Smooth muscle cell (in vitro differentiated cells): Measurements from ENCODE around the gene MUC13. TPM values are rescaled to one million over a fixed set of nuclear protein-coding genes. Genes with fewer than 3 reads are reported as not detected.

Experiments
- DNase-seq: peaks from one replicate; lab custom pipeline; 2025; ENCODE audit not compliant: unreplicated experiment; lab: John Stamatoyannopoulos, UW
- H2AFZ ChIP-seq: fragments of 200-600 bp; sonication (generic); 2 replicates; pipeline ENCODE4 v1.6.0; 2016; ENCODE audit warnings: antibody characterized with exemption, low read depth, mild to moderate bottlenecking
- H3F3A ChIP-seq: fragments of 200-600 bp; sonication (generic); 2 replicates; pipeline ENCODE4 v1.6.0; 2017; ENCODE audit warnings: antibody characterized with exemption, low read depth
- H3K27ac ChIP-seq: fragments of 200-600 bp; sonication (generic); 2 replicates; pipeline ENCODE4 v1.5.1; 2016; ENCODE audit warnings: low read depth, mild to moderate bottlenecking
- H3K27me3 ChIP-seq: fragments of 200-600 bp; sonication (generic); 2 replicates; pipeline ENCODE4 v1.6.1; 2016; ENCODE audit warnings: low read depth, mild to moderate bottlenecking
- H3K36me3 ChIP-seq: fragments of 200-600 bp; sonication (generic); 2 replicates; pipeline ENCODE4 v1.5.1; 2016; ENCODE audit warnings: low read depth
- H3K4me1 ChIP-seq: fragments of 200-600 bp; sonication (generic); 2 replicates; pipeline ENCODE4 v1.5.1; 2016; ENCODE audit warnings: low read depth
- H3K4me2 ChIP-seq: fragments of 200-600 bp; sonication (generic); 2 replicates; pipeline ENCODE4 v1.6.0; 2016; ENCODE audit warnings: mild to moderate bottlenecking
- H3K4me3 ChIP-seq: fragments of 200-600 bp; sonication (generic); 2 replicates; pipeline ENCODE4 v1.5.1; 2016; ENCODE audit warnings: mild to moderate bottlenecking
- H3K79me2 ChIP-seq: fragments of 200-600 bp; sonication (generic); 2 replicates; pipeline ENCODE4 v1.6.0; 2016; ENCODE audit warnings: low read depth, mild to moderate bottlenecking
- H3K9ac ChIP-seq: fragments of 200-600 bp; sonication (generic); 2 replicates; pipeline ENCODE4 v1.6.0; 2016; ENCODE audit warnings: low read depth
- H3K9me3 ChIP-seq: fragments of 200-600 bp; sonication (generic); replicated peaks from 2 replicates; pipeline ENCODE4 v1.5.1; 2016; ENCODE audit warnings: low read depth
- H4K20me1 ChIP-seq: fragments of 200-600 bp; sonication (generic); 2 replicates; pipeline ENCODE4 v1.6.0; 2016; ENCODE audit warnings: low read depth
- WGBS: methylation state at CpG from one replicate; pipeline ENCODE4 v1.1.7; 2016; ENCODE audit warnings: low lambda C conversion rate; 5-methylcytosine and 5-hydroxymethylcytosine counted together
- polyA plus RNA-seq: library from polyadenylated mRNA; unstranded; fragments of >200 nt; fragmentation: Nextera tagmentation; extraction: Ambion mirVana; gene quantifications from 2 replicates; pipeline ENCODE4 v1.2.1, GENCODE V29; 2016
- total RNA-seq: library from RNA; depleted of rRNA; stranded (reverse); fragments of >200 nt; gene quantifications from 2 replicates; pipeline ENCODE4 v1.2.3, GENCODE V29; 2014
- TF ChIP-seq, protein P1 (sequence below): fragments of 200-600 bp; sonication (generic); IDR thresholded peaks from 2 replicates; pipeline ENCODE4 v1.5.1; 2017; ENCODE audit warnings: borderline replicate concordance, mild to moderate bottlenecking, antibody characterized with exemption; ENCODE audit not compliant: insufficient read depth, poor library complexity, severe bottlenecking

MUC13 gene
- total and polyA plus RNA-seq, 2 experiments from 2014 or later: 0.04 TPM; not detected in 1

DNA sequence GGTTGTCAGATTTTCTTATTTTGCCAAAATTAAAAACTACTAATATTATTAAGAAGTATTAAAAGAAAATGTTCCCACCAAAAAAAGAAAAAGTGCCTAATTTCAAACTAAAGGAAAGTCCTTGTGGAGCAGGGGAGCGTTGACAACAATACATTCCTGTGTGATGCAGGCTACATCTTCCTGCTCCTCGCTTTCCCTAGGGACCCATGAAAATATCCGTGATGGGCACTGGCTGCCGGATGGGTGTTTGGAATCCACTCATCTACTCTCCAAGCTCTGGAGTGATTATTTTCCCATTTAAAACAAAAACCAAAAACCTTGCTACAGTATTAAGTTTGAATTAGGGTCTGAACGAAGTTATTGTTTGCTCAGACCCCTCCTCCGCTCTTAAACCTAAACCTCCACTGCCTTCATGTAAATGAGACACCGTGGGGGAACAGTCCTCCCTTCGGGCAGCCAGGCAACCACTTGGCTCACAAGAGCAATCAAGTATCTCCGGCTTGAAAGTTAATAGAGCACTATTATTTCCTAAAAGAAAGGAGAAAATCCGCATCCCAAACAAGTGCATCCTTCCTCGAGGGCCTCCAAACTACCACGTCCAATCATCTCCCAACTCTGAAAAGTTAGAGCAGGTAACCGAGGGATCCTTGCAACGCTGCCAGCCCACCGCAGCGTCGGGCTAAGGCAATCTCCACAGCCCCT is 48.9 kb downstream of the MUC13 start:
- Histone ChIP-seq H3K27me3 (no peaks in the 10 kb centered on the region), H3K27ac (peak overlapping the region; percentile 76), H3K9ac (peak overlapping the region; percentile 81), H3K79me2 (peaks cover 54% of the 10 kb centered on the region), H3K9me3 (no peaks in the 10 kb centered on the region), H3F3A (peaks cover 18% of the 10 kb centered on the region), H3K36me3 (no peaks in the 10 kb centered on the region), H3K4me1 (peaks cover 39% of the 10 kb centered on the region), H2AFZ (no peak overlapping the region), H3K4me3 (peak overlapping the region; percentile 87), H4K20me1 (no peaks in the 10 kb centered on the region), H3K4me2 (peak overlapping the region; percentile 97)
- 6% methylated on average over 17 of the region's 17 CpGs for WGBS
- no peak for DNase-seq
- TF ChIP-seq, protein P1, sequence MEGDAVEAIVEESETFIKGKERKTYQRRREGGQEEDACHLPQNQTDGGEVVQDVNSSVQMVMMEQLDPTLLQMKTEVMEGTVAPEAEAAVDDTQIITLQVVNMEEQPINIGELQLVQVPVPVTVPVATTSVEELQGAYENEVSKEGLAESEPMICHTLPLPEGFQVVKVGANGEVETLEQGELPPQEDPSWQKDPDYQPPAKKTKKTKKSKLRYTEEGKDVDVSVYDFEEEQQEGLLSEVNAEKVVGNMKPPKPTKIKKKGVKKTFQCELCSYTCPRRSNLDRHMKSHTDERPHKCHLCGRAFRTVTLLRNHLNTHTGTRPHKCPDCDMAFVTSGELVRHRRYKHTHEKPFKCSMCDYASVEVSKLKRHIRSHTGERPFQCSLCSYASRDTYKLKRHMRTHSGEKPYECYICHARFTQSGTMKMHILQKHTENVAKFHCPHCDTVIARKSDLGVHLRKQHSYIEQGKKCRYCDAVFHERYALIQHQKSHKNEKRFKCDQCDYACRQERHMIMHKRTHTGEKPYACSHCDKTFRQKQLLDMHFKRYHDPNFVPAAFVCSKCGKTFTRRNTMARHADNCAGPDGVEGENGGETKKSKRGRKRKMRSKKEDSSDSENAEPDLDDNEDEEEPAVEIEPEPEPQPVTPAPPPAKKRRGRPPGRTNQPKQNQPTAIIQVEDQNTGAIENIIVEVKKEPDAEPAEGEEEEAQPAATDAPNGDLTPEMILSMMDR: no peak

DNA sequence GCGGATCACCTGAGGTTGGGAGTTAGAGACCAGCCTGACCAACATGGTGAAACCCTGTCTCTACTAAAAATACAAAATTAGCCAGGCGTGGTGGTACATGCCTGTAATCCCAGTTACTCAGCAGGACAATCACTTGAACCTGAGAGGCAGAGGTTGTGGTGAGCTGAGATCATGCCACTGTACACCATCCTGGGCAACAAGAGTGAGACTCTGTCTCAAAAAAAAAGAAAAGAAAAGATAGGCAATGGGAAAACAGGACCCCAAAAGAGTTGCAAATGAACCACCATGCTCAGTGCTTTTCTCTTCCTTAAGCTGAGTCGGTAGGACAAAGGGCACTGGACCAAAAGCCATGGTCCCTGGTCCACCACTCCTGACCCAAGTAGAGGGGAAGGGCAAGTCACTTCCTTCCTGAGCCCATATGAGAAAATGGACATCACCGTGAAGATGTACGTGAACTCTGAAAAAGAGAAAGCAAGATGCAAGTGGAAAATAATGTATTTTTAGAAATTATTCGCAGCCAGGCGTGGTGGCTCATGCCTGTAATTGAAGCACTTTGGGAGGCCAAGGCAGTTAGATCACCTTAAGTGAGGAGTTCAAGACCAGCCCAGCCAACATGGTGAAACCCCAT is 50.0 kb downstream of the MUC13 start:
- Histone ChIP-seq H3F3A (peaks cover 25% of the 10 kb centered on the region), H3K4me3 (peak overlapping the region; percentile 87), H3K4me1 (peaks cover 46% of the 10 kb centered on the region), H3K9ac (peak overlapping the region; percentile 12), H2AFZ (no peak overlapping the region), H3K4me2 (peak overlapping the region; percentile 97), H3K9me3 (no peaks in the 10 kb centered on the region), H3K36me3 (no peaks in the 10 kb centered on the region), H3K27me3 (no peaks in the 10 kb centered on the region), H3K79me2 (peaks cover 64% of the 10 kb centered on the region), H3K27ac (peak overlapping the region; percentile 76), H4K20me1 (no peaks in the 10 kb centered on the region)
- TF ChIP-seq, protein P1: no peak
- WGBS: 90% methylated on average over 7 of the region's 7 CpGs
- no peak for DNase-seq

- Histone ChIP-seq H3K4me2 (peak overlapping the region; percentile 97), H2AFZ (no peak overlapping the region), H3K9ac (peak overlapping the region; percentile 12), H3K36me3 (no peaks in the 10 kb centered on the region), H3K79me2 (peaks cover 66% of the 10 kb centered on the region), H3K4me1 (peaks cover 46% of the 10 kb centered on the region), H3K9me3 (no peaks in the 10 kb centered on the region), H3F3A (peaks cover 28% of the 10 kb centered on the region), H4K20me1 (no peaks in the 10 kb centered on the region), H3K4me3 (no peak overlapping the region), H3K27me3 (no peaks in the 10 kb centered on the region), H3K27ac (peak overlapping the region; percentile 76)
- DNase-seq: no peak
- 58% methylated on average over 7 of the region's 7 CpGs for WGBS
- TF ChIP-seq, protein P1: no peak
Observed at GRCh38 chr3:124883766-124884473, 50.6 kb downstream of the MUC13 start.
